GM18867 (cell line): ENCODE data around the gene HERC5.
"Not testable (repeated sequence)": the region's sequence is repeated elsewhere in the genome, so short reads cannot be mapped to it uniquely, and the experiment has no call there.

Experiments
- ATAC-seq: cut with Tn5 transposase; IDR thresholded peaks from one replicate; pipeline ENCODE4 v1.9.1; 2021; ENCODE audit warnings: mild to moderate bottlenecking, moderate library complexity; ENCODE audit not compliant: unreplicated experiment

HERC5 gene

GRCh38 chr4:88517825-88518224 is 60.9 kb downstream of the HERC5 start:
- no peak for ATAC-seq

- ATAC-seq = no peak
These were observed 62.0 kb downstream of the HERC5 start for GRCh38 chr4:88518911-88519310.

DNA sequence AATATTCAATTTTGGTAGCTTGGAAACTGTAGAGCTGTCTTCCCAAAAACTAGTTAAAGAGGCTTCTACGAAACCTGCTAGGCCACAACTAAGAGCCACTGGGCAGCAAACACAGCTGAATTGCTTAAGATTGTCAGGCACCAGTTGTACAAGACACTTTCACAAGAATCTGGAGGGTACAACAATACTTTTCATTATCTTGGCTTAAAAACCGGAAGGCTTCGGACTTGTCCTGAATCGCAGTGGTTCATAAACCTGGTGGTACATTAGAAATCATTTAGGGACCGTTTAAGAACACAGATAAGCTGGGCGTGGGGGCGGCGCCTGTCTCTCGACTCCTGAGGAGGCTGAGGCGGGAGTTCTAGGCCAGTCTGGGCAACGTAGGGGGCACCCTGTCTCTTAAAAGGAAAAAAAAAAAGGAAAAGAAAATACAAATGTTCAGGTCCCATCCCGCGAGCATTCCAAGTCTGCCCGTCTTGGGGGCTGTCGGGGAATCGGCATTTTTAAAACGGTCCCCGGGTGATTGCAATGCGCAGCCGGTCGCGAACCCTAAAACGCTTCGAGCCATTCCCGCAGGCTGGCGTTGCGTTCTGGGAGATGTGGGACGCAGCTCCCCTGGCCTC is 65.9 kb downstream of the HERC5 start:
- ATAC-seq = peak; percentile 23

DNA sequence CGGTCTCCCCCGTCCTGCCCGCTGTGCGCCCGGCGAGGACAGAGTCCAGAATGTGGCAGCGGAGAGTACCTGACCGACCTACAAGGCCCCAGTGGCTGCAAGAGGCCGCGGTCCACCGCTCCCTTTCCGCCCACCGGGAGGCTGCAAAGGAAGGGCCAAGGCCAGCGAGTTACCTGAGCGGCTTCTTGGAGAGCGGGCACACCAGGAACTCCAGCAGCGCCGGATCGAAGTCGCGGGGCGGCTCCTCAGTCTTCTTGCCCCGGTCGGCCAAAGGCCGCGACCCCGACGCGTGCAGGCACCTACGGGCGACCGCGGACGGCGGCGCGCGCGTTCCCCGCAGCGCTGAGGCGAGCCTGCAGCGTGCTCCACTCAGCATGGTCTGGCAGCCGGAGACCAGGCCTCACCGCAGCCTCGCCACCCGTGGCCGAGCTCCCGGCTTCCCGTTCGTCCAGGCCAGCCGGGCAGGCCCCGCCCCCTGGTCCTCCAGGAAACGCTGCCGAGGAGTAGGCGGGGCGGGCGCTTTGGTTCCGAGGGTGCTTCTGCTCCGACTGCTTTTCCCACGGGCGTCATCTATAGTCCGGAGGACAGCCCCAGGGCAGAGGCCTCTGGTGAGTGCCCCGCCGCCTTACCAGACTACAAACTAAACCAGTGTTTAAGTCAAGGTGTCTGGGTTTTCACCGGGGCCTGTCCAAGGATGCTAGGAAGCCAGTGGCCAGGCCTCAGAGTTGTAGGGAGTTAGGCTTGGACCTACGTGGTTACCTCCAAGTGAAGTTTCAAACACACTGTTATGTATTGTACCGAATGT is 66.6 kb downstream of the HERC5 start, which contains the start of gene PYURF:
Gene PYURF (minus strand): TSS at position 452 of the 805 bp plus-strand sequence. CDS start 76 bp downstream, at position 376.
- peak; percentile 70 for ATAC-seq

DNA sequence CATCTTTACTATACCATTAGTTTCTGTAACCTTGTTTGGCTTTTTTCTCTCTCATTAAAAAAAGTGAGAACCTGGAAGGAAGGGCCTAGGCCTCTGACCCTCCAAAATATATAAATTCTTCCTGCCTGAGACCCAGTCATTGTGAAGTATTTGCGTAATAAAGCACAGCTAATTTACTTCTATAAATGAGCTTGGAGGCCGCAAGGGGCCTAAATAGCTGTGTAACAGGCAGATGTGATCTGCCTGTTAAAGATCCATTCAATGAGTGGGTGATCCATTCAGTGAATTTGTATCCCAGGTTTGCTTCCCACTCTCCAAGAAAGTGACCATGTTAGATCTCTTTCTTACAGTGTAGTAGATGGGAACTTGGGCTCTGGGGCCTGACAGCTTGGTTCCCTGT is 67.3 kb downstream of the HERC5 start:
- ATAC-seq = no peak

DNA sequence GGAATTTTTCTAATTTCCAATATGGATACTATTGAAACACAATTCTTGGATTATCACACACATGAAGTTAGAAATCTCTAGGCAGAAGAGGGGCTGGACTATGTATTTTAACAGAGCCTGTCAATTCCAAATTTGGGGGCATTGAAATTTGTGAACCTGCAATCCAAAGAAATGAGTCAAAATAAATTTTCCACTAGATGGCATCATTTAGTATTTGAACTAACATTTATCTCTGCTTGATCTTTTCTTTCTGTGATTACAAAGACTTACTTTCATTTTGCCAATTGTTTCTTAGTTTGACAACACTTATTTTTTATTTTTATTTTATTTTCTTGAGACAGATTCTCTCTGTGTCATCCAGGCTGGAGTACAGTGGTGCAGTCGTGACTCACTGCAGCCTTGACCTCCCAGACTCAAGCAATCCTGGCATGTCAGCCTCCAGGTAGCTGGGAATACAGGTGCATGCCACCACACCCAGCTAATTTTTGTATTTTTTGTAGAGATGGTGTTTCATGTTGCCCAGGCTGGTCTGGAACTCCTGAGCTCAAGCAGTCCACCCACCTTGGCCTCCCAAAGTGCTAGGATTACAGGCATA is 69.4 kb downstream of the HERC5 start:
- no peak for ATAC-seq

DNA sequence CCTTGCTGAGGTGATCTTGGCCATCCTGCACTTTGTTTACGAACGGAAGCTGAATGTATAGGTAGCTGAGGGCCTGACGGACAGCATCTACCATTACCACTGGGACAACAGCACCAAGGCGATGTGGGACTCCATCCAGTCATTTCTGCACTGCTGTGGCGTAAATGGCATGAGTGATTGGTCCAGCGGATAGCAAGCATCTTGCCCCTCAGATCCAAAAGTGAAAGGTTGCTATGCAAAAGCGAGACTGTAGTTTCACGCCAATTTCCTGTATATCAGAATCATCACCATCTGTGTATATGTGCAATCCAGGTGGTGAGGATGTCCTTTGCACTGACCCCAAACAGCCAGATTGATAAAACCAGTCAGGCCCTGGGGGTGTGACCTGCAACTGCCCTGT is 70.9 kb downstream of the HERC5 start:
- peak; percentile 66 for ATAC-seq

GRCh38 chr4:88528861-88529260 is 71.9 kb downstream of the HERC5 start:
- no peak for ATAC-seq

DNA sequence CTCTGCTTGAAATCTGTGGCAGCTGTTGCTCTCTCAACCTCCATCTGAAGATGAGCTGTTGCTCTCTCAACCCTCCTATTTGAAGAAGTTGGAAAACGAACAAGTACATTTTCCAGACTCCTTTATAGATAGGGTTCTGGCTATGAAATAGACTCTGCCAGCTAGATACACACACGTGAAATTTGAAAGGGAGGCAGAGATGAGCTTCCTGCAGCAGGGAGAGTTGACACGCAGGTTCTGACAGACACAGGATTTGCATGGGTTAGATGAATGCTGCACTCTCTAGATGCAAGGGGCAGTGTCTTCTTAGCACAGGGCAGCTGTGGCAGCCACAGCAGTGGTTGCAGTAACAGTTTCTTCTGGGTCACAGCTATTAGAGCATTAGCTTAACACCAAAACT is 74.6 kb downstream of the HERC5 start:
- ATAC-seq = peak; percentile 21

- ATAC-seq = no peak
These were observed 76.3 kb downstream of the HERC5 start for GRCh38 chr4:88533088-88533790.

DNA sequence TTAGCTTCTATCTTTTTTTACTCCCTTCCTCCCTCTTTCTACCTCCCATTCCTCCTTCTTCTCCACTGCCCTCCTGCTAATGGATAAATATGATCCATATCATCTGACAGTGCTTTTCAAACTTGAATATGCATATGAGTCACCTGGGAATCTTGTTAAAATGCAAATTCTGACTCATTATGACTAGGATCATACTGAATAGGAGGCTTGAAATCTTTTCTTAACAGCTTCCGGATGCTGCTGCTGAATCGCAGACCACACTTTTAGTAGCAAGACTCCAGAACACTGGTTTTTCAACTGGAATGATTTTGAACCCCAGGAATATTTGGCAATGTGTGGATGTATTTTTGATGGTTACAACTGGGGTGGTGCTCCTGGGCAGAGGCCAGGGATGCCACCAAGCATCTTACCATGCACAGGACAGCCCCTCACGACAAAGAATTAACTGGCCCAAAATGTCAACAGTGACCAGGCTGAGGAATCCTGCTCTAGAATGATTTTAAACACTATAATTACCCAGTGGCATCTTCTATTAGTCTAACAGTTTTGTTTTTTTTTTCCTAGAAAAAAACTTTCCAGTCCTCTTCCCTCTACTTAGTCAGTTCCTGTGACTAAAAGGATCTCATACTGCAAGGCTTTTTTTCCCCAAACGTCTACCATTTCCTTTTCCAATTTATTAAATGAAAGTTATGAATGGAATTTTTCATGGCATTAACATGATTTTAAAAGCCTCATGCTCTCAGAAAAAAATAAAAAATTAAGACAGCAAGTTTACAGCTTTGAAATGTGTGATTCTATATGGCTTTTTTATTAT is 77.2 kb downstream of the HERC5 start:
- no peak for ATAC-seq

DNA sequence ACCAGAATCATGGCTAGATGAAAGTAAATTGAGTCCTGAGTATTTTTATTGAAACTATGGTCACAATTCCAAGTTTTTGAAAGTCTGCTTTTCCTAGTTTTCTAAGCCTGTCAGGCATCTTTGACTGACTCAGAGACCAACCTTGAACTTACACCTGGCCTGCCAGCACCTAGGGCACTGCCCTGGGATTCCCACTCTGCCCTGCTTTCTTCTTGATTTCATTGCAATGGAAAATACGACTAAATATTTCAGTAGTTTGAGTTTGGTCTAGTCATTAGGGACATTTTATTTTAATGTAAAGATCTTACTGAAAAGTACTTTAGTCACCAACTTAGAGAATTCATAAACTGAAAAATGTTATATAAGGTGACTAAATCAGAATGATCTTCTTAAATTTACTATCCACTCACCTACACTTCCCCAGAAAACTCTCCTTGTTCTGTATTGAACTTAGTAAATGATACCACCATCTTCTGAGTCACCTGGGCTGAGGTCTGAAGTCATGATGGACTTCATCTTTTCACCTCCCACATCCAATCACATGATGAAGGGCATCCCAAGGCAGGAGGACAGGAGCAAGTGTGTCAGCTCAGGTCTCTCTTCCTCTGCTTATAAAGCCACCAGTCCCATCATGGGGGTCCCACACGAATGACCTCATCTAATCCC is 78.3 kb downstream of the HERC5 start:
- no peak for ATAC-seq

GRCh38 chr4:88537709-88538108 is 80.8 kb downstream of the HERC5 start:
- no peak for ATAC-seq

DNA sequence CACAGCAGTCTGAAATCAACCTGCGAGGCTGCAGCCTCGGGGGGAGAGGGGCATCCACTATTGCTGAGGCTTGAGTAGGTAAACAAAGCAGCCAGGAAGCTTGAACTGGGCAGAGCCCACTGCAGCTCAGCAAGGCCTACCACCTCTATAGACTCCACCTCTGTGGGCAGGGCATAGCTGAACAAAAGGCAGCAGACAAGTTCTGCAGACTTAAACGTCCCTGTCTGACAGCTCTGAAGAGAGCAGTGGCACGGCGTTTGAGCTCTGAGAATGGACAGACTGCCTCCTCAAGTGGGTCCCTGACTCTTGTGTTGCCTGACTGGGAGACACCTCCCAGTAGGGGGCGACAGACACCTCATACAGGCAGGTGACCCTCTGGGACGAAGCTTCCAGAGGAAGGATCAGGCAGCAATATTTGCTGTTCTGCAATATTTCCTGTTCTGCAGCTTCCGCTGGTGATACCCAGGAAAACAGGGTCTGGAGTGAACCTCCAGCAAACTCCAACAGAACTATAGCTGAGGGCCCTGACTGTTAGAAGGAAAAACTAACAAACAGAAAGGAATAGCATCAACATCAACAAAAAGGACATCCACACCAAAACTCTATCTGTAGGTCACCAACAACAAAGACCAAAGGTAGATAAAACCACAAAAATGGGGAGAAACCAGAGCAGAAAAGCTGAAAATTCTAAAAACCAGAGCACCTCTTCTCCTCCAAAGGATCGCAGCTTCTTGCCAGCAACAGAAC is 82.6 kb downstream of the HERC5 start:
- ATAC-seq = not testable (repeated sequence)

DNA sequence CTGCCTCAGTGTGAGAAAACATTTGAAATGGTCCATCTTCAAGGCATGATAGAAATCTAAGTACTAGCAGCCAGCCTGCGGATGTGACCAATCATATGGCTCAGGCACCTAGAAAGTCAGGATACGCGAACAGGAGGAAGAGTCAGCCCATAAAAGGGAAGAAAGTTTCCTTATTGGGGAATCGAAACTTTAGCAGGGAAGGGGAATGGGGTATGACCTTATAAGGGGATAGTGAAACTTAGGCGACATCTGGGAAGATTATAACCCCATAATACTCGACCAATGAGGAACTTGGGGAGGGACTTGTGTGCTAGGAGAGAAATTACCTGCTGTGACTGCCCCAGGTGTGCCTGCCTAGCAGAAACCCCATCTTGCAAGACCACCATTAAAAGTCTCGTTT is 92.9 kb downstream of the HERC5 start:
- ATAC-seq = no peak
